ENCODE measurements around the gene MRPS27. TPM values are rescaled to one million over a fixed set of nuclear protein-coding genes. Genes with fewer than 3 reads are reported as not detected.

Gene MRPS27
- polyA plus RNA-seq, 2 donors = 18.0 to 29.2 TPM

DNA sequence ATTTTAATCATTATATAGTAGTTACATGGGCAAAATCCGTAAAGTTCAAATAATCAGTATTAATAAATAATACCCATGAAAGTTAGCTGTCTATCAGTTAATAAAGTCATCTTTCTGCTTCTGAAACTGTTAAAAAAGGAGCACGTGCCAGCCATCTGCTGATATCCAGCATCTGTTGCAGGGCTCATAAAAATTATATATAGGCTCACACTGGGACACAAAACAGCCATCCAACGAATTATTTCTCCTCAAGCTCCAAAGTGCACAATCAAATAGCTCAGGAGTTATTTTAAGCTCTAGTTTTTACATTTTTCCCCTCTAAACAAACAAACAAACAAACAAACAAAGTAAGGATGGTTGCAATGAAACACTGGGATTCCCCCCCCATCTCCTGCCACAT, 48.3 kb downstream of the MRPS27 start:
- Histone ChIP-seq H3K4me1 (ENCODE audit: control insufficient read depth in 2 of 2, insufficient read depth in 2 of 2, low read length in 1 of 2) (no peaks in the 10 kb centered on the region), H3K36me3 (ENCODE audit: control insufficient read depth in 2 of 2, insufficient read depth in 2 of 2, low read length in 1 of 2) (no peaks in the 10 kb centered on the region), H3K27me3 (ENCODE audit: control insufficient read depth in 1 of 2, insufficient read depth in 2 of 2, low read length in 2 of 2) (no peaks in the 10 kb centered on the region), H3K27ac (ENCODE audit: low read depth in 2 of 2, low read length in 1 of 2) (no peak overlapping the region), H3K4me3 (ENCODE audit: low read depth in 1 of 2, low read length in 2 of 2) (no peak overlapping the region), H3K9me3 (ENCODE audit: control insufficient read depth in 2 of 2, insufficient read depth in 1 of 2, low read depth in 1 of 2, low read length in 1 of 2) (no peaks in the 10 kb centered on the region)
- WGBS, 2 donors = 88 to 91% methylated on average over 3 of the region's 3 CpGs

DNA sequence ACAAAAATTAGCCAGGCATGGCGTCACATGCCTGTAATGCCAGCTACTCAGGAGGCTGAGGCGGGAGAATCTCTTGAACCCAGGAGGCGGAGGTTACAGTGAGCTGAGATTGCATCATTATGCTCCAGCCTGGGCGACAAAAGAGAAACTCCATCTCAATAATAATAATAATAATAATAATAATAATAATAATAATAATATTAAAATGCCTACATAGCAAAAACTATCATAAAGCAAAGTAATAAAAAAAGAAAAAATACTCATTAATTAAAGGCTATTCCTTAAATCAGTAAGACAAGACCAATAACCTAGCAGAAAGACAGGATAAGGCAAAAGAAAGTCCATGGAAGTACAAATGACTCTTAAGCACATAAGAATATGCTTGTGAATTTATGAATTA, 50.0 kb downstream of the MRPS27 start:
- H3K4me3 ChIP-seq (ENCODE audit: low read depth in 1 of 2, low read length in 2 of 2) = no peak overlapping the region
- no peaks in the 10 kb centered on the region for H3K4me1 ChIP-seq (ENCODE audit: control insufficient read depth in 2 of 2, insufficient read depth in 2 of 2, low read length in 1 of 2)
- WGBS, 2 donors = 96 to 98% methylated on average over 4 of the region's 4 CpGs

DNA sequence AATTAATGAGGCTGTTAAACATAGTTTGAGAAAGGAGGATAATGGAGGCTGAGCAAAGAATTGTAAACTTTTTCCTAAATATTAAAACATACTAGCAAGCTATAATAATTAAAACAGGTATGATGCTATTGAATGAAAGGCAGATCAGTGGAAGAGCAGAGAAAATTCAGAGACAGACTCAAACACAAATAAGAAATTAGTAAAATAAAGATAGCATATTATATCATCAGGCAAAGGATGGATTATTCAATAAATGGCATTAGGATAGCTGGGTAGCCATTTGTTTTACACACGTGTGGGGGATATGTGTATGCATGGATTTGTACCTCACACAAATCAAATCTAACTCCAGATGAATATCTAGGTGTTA, 50.6 kb downstream of the MRPS27 start:
- WGBS, 2 donors = 94 to 95% methylated on average over 1 of the region's 1 CpG
- Histone ChIP-seq H3K4me1 (ENCODE audit: control insufficient read depth in 2 of 2, insufficient read depth in 2 of 2, low read length in 1 of 2) (no peaks in the 10 kb centered on the region), H3K27ac (ENCODE audit: low read depth in 2 of 2, low read length in 1 of 2) (no peak overlapping the region), H3K27me3 (ENCODE audit: control insufficient read depth in 1 of 2, insufficient read depth in 2 of 2, low read length in 2 of 2) (no peaks in the 10 kb centered on the region), H3K9me3 (ENCODE audit: control insufficient read depth in 2 of 2, insufficient read depth in 1 of 2, low read depth in 1 of 2, low read length in 1 of 2) (no peaks in the 10 kb centered on the region), H3K36me3 (ENCODE audit: control insufficient read depth in 2 of 2, insufficient read depth in 2 of 2, low read length in 1 of 2) (no peaks in the 10 kb centered on the region), H3K4me3 (ENCODE audit: low read depth in 1 of 2, low read length in 2 of 2) (no peak overlapping the region)

More for the DNA sequence above, 50.0 kb downstream of the MRPS27 start:
- H3K9me3 ChIP-seq (ENCODE audit: control insufficient read depth in 2 of 2, insufficient read depth in 1 of 2, low read depth in 1 of 2, low read length in 1 of 2) = no peaks in the 10 kb centered on the region
- H3K36me3 ChIP-seq (ENCODE audit: control insufficient read depth in 2 of 2, insufficient read depth in 2 of 2, low read length in 1 of 2) = no peaks in the 10 kb centered on the region
- H3K27me3 ChIP-seq (ENCODE audit: control insufficient read depth in 1 of 2, insufficient read depth in 2 of 2, low read length in 2 of 2) = no peaks in the 10 kb centered on the region
- H3K27ac ChIP-seq (ENCODE audit: low read depth in 2 of 2, low read length in 1 of 2) = no peak overlapping the region

DNA sequence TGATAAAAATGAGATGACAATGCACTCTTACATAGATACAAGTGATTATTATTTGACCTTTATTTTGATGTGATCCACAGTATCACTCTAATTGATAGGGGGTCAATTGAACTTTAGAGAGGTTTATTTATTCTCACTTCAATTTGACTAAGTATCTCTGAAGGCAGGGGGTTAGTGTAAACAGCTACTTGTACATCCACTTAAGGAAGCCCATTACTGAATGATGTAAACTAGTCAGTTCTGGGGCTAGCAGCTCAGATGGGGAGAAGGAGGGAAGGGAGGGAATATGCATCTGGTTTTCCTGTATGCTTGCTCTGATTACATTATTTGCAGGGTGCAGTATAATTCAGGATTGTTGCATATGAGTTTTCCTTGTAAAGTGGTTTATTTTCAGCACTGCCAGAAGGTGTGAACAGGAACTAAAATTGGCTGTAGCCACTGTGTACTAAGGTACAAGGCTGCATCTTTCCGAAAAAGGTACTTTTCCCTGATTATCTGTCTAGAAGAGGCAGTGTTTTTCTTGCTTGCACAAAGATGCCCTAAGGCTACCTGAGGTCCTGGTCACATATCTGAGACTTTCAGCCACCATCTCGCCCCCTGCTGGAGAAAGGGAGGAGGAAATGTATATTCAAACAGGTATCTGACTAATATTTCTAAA, 51.2 kb downstream of the MRPS27 start:
- no peaks in the 10 kb centered on the region for H3K4me1 ChIP-seq (ENCODE audit: control insufficient read depth in 2 of 2, insufficient read depth in 2 of 2, low read length in 1 of 2)
- H3K27ac ChIP-seq (ENCODE audit: low read depth in 2 of 2, low read length in 1 of 2) = no peak overlapping the region
- H3K36me3 ChIP-seq (ENCODE audit: control insufficient read depth in 2 of 2, insufficient read depth in 2 of 2, low read length in 1 of 2) = no peaks in the 10 kb centered on the region
- no peaks in the 10 kb centered on the region for H3K9me3 ChIP-seq (ENCODE audit: control insufficient read depth in 2 of 2, insufficient read depth in 1 of 2, low read depth in 1 of 2, low read length in 1 of 2)
- 44 to 51% methylated on average over 2 of the region's 2 CpGs for WGBS, 2 donors
- no peak overlapping the region for H3K4me3 ChIP-seq (ENCODE audit: low read depth in 1 of 2, low read length in 2 of 2)
- no peaks in the 10 kb centered on the region for H3K27me3 ChIP-seq (ENCODE audit: control insufficient read depth in 1 of 2, insufficient read depth in 2 of 2, low read length in 2 of 2)

DNA sequence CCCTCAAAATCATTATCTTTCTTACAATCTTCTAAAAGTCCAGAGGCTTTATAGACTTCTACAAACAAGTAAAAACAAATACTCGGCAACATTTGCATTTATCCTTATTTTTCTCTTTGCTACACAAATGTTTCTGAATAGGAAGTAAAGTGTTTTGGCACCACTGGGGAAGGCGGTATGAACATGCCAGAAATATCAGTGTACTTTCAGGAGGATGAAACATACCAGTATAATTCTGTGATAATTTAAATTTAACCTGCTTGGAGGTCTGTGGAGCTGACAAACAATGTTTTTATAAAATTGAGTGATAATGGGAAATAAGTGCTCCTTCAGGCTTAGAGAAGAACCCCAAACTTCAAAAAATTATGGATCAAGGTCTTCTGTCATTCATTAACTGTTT, 51.8 kb downstream of the MRPS27 start:
- H3K27ac ChIP-seq (ENCODE audit: low read depth in 2 of 2, low read length in 1 of 2) = no peak overlapping the region
- 77 to 85% methylated on average over 2 of the region's 2 CpGs for WGBS, 2 donors
- no peaks in the 10 kb centered on the region for H3K9me3 ChIP-seq (ENCODE audit: control insufficient read depth in 2 of 2, insufficient read depth in 1 of 2, low read depth in 1 of 2, low read length in 1 of 2)
- H3K36me3 ChIP-seq (ENCODE audit: control insufficient read depth in 2 of 2, insufficient read depth in 2 of 2, low read length in 1 of 2) = no peaks in the 10 kb centered on the region
- no peaks in the 10 kb centered on the region for H3K27me3 ChIP-seq (ENCODE audit: control insufficient read depth in 1 of 2, insufficient read depth in 2 of 2, low read length in 2 of 2)
- no peak overlapping the region for H3K4me3 ChIP-seq (ENCODE audit: low read depth in 1 of 2, low read length in 2 of 2)
- H3K4me1 ChIP-seq (ENCODE audit: control insufficient read depth in 2 of 2, insufficient read depth in 2 of 2, low read length in 1 of 2) = no peaks in the 10 kb centered on the region

DNA sequence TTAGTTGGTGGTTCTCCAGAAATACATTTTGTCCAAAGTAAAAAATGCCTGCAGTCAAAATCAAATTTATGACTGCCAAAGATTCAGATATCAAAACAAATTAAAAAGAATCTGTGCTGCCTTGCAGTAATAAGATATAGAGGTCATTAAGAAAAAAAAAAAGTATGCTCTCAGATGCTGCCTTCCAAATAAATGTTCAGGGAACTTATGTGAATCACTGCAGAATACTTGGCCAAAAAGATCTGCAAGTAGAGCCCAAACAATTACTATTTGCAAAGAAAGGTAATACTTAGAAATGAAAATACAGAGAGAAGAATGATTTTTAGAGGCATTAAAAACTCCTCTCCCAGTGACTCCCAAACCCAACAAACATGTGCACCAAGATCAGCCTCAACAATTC, 52.4 kb downstream of the MRPS27 start:
- H3K27ac ChIP-seq (ENCODE audit: low read depth in 2 of 2, low read length in 1 of 2) = no peak overlapping the region
- H3K36me3 ChIP-seq (ENCODE audit: control insufficient read depth in 2 of 2, insufficient read depth in 2 of 2, low read length in 1 of 2) = no peaks in the 10 kb centered on the region
- H3K4me1 ChIP-seq (ENCODE audit: control insufficient read depth in 2 of 2, insufficient read depth in 2 of 2, low read length in 1 of 2) = no peaks in the 10 kb centered on the region
- no peak overlapping the region for H3K4me3 ChIP-seq (ENCODE audit: low read depth in 1 of 2, low read length in 2 of 2)
- no peaks in the 10 kb centered on the region for H3K9me3 ChIP-seq (ENCODE audit: control insufficient read depth in 2 of 2, insufficient read depth in 1 of 2, low read depth in 1 of 2, low read length in 1 of 2)
- no peaks in the 10 kb centered on the region for H3K27me3 ChIP-seq (ENCODE audit: control insufficient read depth in 1 of 2, insufficient read depth in 2 of 2, low read length in 2 of 2)

DNA sequence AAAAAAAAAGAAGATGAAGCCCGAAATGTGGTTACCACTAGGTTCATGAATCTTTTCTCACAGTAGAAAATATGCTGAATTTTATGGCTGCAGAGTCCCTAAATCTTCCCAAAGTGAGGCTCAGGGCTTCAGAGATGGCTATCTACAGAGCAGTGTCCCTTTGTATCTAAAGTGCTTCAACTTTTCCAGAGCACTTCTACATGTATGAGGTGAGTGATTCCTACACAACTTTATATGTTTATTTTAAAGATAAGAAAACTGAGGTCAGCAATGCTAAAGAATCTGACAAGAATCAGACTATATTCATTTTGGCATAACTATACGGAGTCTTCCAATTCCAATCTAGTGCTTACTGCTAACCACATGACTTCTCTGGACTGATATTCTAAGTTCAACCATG, 53.2 kb downstream of the MRPS27 start:
- no peaks in the 10 kb centered on the region for H3K36me3 ChIP-seq (ENCODE audit: control insufficient read depth in 2 of 2, insufficient read depth in 2 of 2, low read length in 1 of 2)
- no peak overlapping the region for H3K4me3 ChIP-seq (ENCODE audit: low read depth in 1 of 2, low read length in 2 of 2)
- no peak overlapping the region for H3K27ac ChIP-seq (ENCODE audit: low read depth in 2 of 2, low read length in 1 of 2)
- H3K4me1 ChIP-seq (ENCODE audit: control insufficient read depth in 2 of 2, insufficient read depth in 2 of 2, low read length in 1 of 2) = no peaks in the 10 kb centered on the region
- no peaks in the 10 kb centered on the region for H3K27me3 ChIP-seq (ENCODE audit: control insufficient read depth in 1 of 2, insufficient read depth in 2 of 2, low read length in 2 of 2)
- WGBS, 2 donors = 94 to 96% methylated on average over 2 of the region's 2 CpGs
- no peaks in the 10 kb centered on the region for H3K9me3 ChIP-seq (ENCODE audit: control insufficient read depth in 2 of 2, insufficient read depth in 1 of 2, low read depth in 1 of 2, low read length in 1 of 2)

DNA sequence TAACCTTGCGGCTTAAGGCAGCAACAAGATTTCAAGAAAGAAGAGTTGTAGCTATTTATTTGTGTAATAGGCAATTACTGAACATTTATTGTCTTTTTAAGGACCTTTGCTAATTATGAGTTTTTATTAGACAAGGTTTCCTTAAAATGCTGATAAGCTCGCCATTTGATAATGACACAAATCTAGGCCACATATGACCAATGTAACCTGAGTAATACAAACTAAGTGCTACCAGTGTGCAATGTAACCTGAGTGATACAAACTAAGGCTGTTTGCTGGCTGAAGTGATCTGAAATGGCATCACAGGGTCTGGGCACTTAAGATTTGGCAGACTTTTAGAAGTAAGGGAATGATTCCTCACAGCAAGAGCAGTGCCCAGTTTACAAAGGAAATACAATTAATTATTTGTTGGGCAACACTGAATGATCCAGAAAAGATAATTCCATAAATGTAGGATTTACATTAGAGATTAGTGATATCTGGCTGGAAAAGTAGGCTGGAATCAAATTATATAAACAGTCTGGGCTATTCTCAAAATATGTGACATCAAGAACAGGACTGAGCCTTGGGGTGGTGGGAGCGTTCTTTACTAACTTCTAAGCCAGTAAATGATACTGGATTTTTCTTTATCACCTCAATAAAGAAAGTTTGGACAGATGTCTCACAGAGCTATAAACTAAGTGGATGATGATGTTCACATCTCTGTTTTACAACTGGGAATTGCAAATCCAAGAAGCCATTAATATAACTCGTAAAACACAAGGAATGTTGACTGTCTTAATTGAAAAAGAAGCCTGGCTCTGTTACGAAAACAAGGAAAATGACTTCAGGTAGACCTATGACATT, 54.8 kb downstream of the MRPS27 start:
- no peaks in the 10 kb centered on the region for H3K36me3 ChIP-seq (ENCODE audit: control insufficient read depth in 2 of 2, insufficient read depth in 2 of 2, low read length in 1 of 2)
- H3K27me3 ChIP-seq (ENCODE audit: control insufficient read depth in 1 of 2, insufficient read depth in 2 of 2, low read length in 2 of 2) = no peaks in the 10 kb centered on the region
- no peak overlapping the region for H3K4me3 ChIP-seq (ENCODE audit: low read depth in 1 of 2, low read length in 2 of 2)
- 88 to 90% methylated on average over 5 of the region's 5 CpGs for WGBS, 2 donors
- H3K9me3 ChIP-seq (ENCODE audit: control insufficient read depth in 2 of 2, insufficient read depth in 1 of 2, low read depth in 1 of 2, low read length in 1 of 2) = no peaks in the 10 kb centered on the region
- H3K4me1 ChIP-seq (ENCODE audit: control insufficient read depth in 2 of 2, insufficient read depth in 2 of 2, low read length in 1 of 2) = no peaks in the 10 kb centered on the region
- no peak overlapping the region for H3K27ac ChIP-seq (ENCODE audit: low read depth in 2 of 2, low read length in 1 of 2)

DNA sequence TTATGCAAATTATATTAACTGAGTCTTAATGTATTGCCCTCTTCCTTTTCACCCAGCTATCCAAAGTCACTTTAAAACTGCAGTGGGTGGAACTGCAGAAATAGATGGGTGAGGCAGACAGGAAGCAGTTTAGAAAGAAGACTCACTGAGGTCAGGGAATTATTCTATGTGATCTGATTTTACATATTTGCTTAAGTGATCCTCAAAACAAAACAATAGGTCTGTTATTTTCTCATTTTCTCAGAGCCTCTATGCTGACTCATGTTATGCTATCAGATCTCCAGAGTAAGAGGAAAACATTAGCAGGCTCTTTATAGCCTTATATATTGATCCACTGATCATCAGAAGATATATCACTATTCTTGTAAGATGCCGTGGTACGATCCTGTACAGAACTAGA, 63.5 kb downstream of the MRPS27 start:
- no peak overlapping the region for H3K4me3 ChIP-seq (ENCODE audit: low read depth in 1 of 2, low read length in 2 of 2)
- 87 to 94% methylated on average over 2 of the region's 2 CpGs for WGBS, 2 donors
- H3K27me3 ChIP-seq (ENCODE audit: control insufficient read depth in 1 of 2, insufficient read depth in 2 of 2, low read length in 2 of 2) = no peaks in the 10 kb centered on the region
- H3K4me1 ChIP-seq (ENCODE audit: control insufficient read depth in 2 of 2, insufficient read depth in 2 of 2, low read length in 1 of 2) = peaks cover 0 to 2% of the 10 kb centered on the region in 2 donors
- no peak overlapping the region for H3K27ac ChIP-seq (ENCODE audit: low read depth in 2 of 2, low read length in 1 of 2)
- H3K36me3 ChIP-seq (ENCODE audit: control insufficient read depth in 2 of 2, insufficient read depth in 2 of 2, low read length in 1 of 2) = peaks cover 0 to 2% of the 10 kb centered on the region in 2 donors
- no peaks in the 10 kb centered on the region for H3K9me3 ChIP-seq (ENCODE audit: control insufficient read depth in 2 of 2, insufficient read depth in 1 of 2, low read depth in 1 of 2, low read length in 1 of 2)

DNA sequence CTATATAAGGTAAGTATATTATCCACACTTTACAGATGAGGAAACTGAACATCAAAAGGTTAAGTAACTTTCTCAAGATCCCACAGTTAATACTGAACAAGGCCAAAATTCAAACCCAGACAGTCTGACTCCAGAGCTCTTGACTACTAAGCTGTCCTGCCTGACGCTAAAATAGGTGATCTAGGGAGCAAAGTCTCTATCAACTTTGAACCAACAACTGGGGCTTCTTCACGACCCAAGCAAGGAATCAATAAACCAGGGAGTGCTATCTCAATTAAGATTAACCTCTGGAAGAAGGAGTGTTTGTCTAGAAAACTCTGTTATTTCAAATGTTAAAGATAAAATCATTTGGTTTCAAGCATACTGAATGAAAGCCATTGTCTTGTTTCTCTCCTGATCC, 64.4 kb downstream of the MRPS27 start:
- 70 to 95% methylated on average over 2 of the region's 2 CpGs for WGBS, 2 donors
- H3K4me3 ChIP-seq (ENCODE audit: low read depth in 1 of 2, low read length in 2 of 2) = no peak overlapping the region
- H3K27ac ChIP-seq (ENCODE audit: low read depth in 2 of 2, low read length in 1 of 2) = no peak overlapping the region

More for the DNA sequence above, 64.4 kb downstream of the MRPS27 start:
- no peaks in the 10 kb centered on the region for H3K9me3 ChIP-seq (ENCODE audit: control insufficient read depth in 2 of 2, insufficient read depth in 1 of 2, low read depth in 1 of 2, low read length in 1 of 2)
- no peaks in the 10 kb centered on the region for H3K27me3 ChIP-seq (ENCODE audit: control insufficient read depth in 1 of 2, insufficient read depth in 2 of 2, low read length in 2 of 2)
- peaks cover 0 to 2% of the 10 kb centered on the region in 2 donors for H3K4me1 ChIP-seq (ENCODE audit: control insufficient read depth in 2 of 2, insufficient read depth in 2 of 2, low read length in 1 of 2)
- peaks cover 0 to 2% of the 10 kb centered on the region in 2 donors for H3K36me3 ChIP-seq (ENCODE audit: control insufficient read depth in 2 of 2, insufficient read depth in 2 of 2, low read length in 1 of 2)
